OCI-LY7 (cell line): ENCODE measurements around the gene SLC24A4. TPM values are rescaled to one million over a fixed set of nuclear protein-coding genes. Genes with fewer than 3 reads are reported as not detected.

Experiments
- BruUV-seq: library from RNA; stranded (reverse); fragments of 400-500 nt; replicated peaks from 2 replicates; lab custom pipeline; 2021; lab: Mats Ljungman, UMichigan
- CTCF ChIA-PET: fragments of 300-600 bp; sonication (Branson Sonifier 250); formaldehyde crosslinking; loops from one replicate; lab custom pipeline; 2022; ENCODE audit warnings: antibody characterized with exemption; ENCODE audit not compliant: unreplicated experiment; lab: Charles Lee
- POLR2A ChIA-PET: fragments of 300-600 bp; sonication (Branson Sonifier 250); formaldehyde crosslinking; loops from one replicate; lab custom pipeline; 2022; ENCODE audit warnings: antibody characterized with exemption; lab: Charles Lee
- DNase-seq: peaks from one replicate; pipeline ENCODE4 v3.0.0-alpha.2; 2015; ENCODE audit warnings: low spot score
- H2AFZ ChIP-seq: fragments of 200-600 bp; sonication (generic), shearing (Covaris generic); 2 replicates; pipeline ENCODE4 v1.6.1; 2014; ENCODE audit warnings: mild to moderate bottlenecking, antibody characterized with exemption, low read length, moderate library complexity
- H3K27ac ChIP-seq: fragments of 200-600 bp; sonication (generic); 2 replicates; pipeline ENCODE4 v1.5.1; 2014; ENCODE audit warnings: mixed run types, low read depth, mild to moderate bottlenecking, moderate library complexity, low read length, inconsistent platforms; ENCODE audit not compliant: poor library complexity, severe bottlenecking
- H3K36me3 ChIP-seq: fragments of 200-600 bp; sonication (generic); 2 replicates; pipeline ENCODE4 v1.6.1; 2014; ENCODE audit warnings: mild to moderate bottlenecking, antibody characterized with exemption, low read length, moderate library complexity, mixed read lengths; ENCODE audit not compliant: insufficient read depth
- H3K4me1 ChIP-seq: fragments of 200-600 bp; sonication (generic); 2 replicates; pipeline ENCODE4 v1.5.1; 2014; ENCODE audit warnings: mild to moderate bottlenecking, low read length; ENCODE audit not compliant: insufficient read depth, poor library complexity, severe bottlenecking
- H3K4me2 ChIP-seq: fragments of 200-600 bp; sonication (generic); 2 replicates; pipeline ENCODE4 v1.6.1; 2014; ENCODE audit warnings: mild to moderate bottlenecking, low read length
- H3K4me3 ChIP-seq: fragments of 200-600 bp; sonication (generic); 2 replicates; pipeline ENCODE4 v1.5.1; 2014; ENCODE audit warnings: mild to moderate bottlenecking, low read depth, low read length; ENCODE audit not compliant: poor library complexity, severe bottlenecking
- H3K79me2 ChIP-seq: fragments of 200-600 bp; sonication (generic); 2 replicates; pipeline ENCODE4 v1.6.1; 2016; ENCODE audit warnings: low read depth, mild to moderate bottlenecking, low read length, moderate library complexity, mixed read lengths; ENCODE audit not compliant: insufficient read depth
- H3K9me2 ChIP-seq: fragments of 200-600 bp; sonication (generic); 2 replicates; pipeline ENCODE4 v1.6.1; 2016; ENCODE audit warnings: mild to moderate bottlenecking, low read length, mixed read lengths; ENCODE audit not compliant: insufficient read depth
- H3K9me3 ChIP-seq: fragments of 200-600 bp; sonication (generic); 2 replicates; pipeline ENCODE4 v1.6.1; 2014; ENCODE audit warnings: mild to moderate bottlenecking, mixed run types, low read length, mixed read lengths
- H4K20me1 ChIP-seq: fragments of 200-600 bp; sonication (generic); 2 replicates; pipeline ENCODE4 v1.6.1; 2014; ENCODE audit warnings: mild to moderate bottlenecking, antibody characterized with exemption, low read length, moderate library complexity, mixed read lengths; ENCODE audit not compliant: insufficient read depth
- EZH2phosphoT487 ChIP-seq: fragments of 200-600 bp; sonication (generic); IDR thresholded peaks from 2 replicates; pipeline ENCODE4 v1.6.1; 2018; ENCODE audit warnings: low read depth, borderline replicate concordance, mild to moderate bottlenecking, mixed run types, antibody characterized with exemption, low read length, moderate library complexity, mixed read lengths
- intact Hi-C: fragments of 100-400 bp; cut with micrococcal nuclease; formaldehyde crosslinking; loops from one replicate; pipeline ENCODE4 v1.10.0; 2022; ENCODE audit not compliant: unreplicated experiment
- total RNA-seq, 2 experiments: library from RNA; depleted of rRNA in 1 of 2; stranded (reverse); fragments of >200 nt in 1 of 2; shearing (Covaris generic) in 1 of 2; gene quantifications; 2 replicates each; pipeline ENCODE4 v1.2.3, GENCODE V29; 2014 to 2022
- TF ChIP-seq, protein P1 (sequence below): fragments of 200-600 bp; sonication (generic); conservative IDR thresholded peaks from 2 replicates; pipeline ENCODE4 v1.5.1; 2014; ENCODE audit warnings: mild to moderate bottlenecking, antibody characterized with exemption, low read length, moderate library complexity, mixed read lengths

The SLC24A4 gene
- total RNA-seq, 2 experiments from 2014 or later: not detected

DNA sequence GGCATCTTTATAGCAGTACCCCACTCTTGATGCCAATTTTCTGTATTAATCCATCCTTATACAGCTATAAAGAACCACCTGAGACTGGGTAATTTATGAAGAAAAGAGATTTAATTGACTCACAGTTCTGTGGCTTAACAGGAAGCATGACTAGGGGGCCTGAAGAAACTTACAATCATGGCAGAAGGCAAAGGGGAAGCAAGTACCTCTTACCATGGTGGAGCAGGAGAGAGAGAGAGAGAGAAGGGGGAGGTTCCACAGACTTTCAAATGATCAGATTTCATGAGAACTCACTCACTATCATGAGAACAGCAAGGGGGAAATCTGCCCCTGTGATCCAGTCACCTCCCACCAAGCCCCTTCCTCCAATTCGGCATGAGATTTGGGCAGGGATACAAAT, 84.4 kb downstream of the SLC24A4 start:
- no peak overlapping the region for H2AFZ ChIP-seq
- POLR2A ChIA-PET: no interaction called here
- no peak overlapping the region for H3K4me3 ChIP-seq
- no peaks in the 10 kb centered on the region for H4K20me1 ChIP-seq
- no peak for DNase-seq
- H3K36me3 ChIP-seq: no peaks in the 10 kb centered on the region
- H3K27ac ChIP-seq: no peak overlapping the region
- BruUV-seq: no TSS peak
- H3K9me3 ChIP-seq: no peaks in the 10 kb centered on the region
- intact Hi-C loops: no loop called here
- TF ChIP-seq, protein P1, sequence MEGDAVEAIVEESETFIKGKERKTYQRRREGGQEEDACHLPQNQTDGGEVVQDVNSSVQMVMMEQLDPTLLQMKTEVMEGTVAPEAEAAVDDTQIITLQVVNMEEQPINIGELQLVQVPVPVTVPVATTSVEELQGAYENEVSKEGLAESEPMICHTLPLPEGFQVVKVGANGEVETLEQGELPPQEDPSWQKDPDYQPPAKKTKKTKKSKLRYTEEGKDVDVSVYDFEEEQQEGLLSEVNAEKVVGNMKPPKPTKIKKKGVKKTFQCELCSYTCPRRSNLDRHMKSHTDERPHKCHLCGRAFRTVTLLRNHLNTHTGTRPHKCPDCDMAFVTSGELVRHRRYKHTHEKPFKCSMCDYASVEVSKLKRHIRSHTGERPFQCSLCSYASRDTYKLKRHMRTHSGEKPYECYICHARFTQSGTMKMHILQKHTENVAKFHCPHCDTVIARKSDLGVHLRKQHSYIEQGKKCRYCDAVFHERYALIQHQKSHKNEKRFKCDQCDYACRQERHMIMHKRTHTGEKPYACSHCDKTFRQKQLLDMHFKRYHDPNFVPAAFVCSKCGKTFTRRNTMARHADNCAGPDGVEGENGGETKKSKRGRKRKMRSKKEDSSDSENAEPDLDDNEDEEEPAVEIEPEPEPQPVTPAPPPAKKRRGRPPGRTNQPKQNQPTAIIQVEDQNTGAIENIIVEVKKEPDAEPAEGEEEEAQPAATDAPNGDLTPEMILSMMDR: no peak
- no peak for TF ChIP-seq EZH2phosphoT487
- H3K9me2 ChIP-seq: no peaks in the 10 kb centered on the region
- H3K79me2 ChIP-seq: no peaks in the 10 kb centered on the region
- CTCF ChIA-PET: no interaction called here
- no peaks in the 10 kb centered on the region for H3K4me1 ChIP-seq
- no peak overlapping the region for H3K4me2 ChIP-seq

DNA sequence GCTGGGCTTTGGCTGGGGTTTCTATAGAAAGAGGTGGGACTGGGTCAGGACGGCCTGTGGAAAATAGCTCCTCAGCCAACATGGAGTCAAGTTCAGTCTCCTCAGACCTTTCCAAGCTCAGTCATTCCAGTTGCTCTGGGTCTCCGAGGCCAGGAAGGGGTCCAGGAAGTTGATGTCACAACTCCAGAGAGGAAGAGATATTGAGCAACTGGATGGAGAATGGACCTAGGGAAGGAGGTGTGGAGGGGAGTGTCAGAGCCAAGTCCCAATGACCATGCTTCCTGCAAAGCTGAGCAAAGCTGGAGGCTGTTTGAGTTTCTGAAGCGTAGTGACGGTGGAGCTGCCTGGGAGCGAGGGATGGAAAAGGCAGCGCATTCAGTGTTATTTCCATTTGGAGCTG, 86.1 kb downstream of the SLC24A4 start:
- CTCF ChIA-PET: no interaction called here
- H3K79me2 ChIP-seq: no peaks in the 10 kb centered on the region
- POLR2A ChIA-PET: no interaction called here
- H3K4me1 ChIP-seq: no peaks in the 10 kb centered on the region
- intact Hi-C loops: no loop called here
- TF ChIP-seq, protein P1: no peak
- no peak for TF ChIP-seq EZH2phosphoT487
- H2AFZ ChIP-seq: no peak overlapping the region
- no peak overlapping the region for H3K4me2 ChIP-seq
- no peak overlapping the region for H3K4me3 ChIP-seq
- H4K20me1 ChIP-seq: no peaks in the 10 kb centered on the region
- H3K36me3 ChIP-seq: no peaks in the 10 kb centered on the region
- BruUV-seq: no TSS peak
- no peaks in the 10 kb centered on the region for H3K9me2 ChIP-seq
- H3K27ac ChIP-seq: no peak overlapping the region
- no peak for DNase-seq
- H3K9me3 ChIP-seq: no peaks in the 10 kb centered on the region

GRCh38 chr14:92411135-92411534, 88.2 kb downstream of the SLC24A4 start:
- no peaks in the 10 kb centered on the region for H3K9me2 ChIP-seq
- POLR2A ChIA-PET: no interaction called here

More at GRCh38 chr14:92411135-92411534, 88.2 kb downstream of the SLC24A4 start:
- TF ChIP-seq, protein P1: no peak
- no peak for TF ChIP-seq EZH2phosphoT487
- no peak overlapping the region for H3K4me3 ChIP-seq
- H2AFZ ChIP-seq: no peak overlapping the region
- CTCF ChIA-PET: interaction anchor here (0.6 kb wide), 1 partner anchor 1025 kb away, joined by 8 read pairs; no protein-coding TSS in a partner anchor
- H3K9me3 ChIP-seq: no peaks in the 10 kb centered on the region
- no peak overlapping the region for H3K4me2 ChIP-seq
- BruUV-seq: no TSS peak
- no peaks in the 10 kb centered on the region for H3K4me1 ChIP-seq
- H3K27ac ChIP-seq: no peak overlapping the region
- no peaks in the 10 kb centered on the region for H3K36me3 ChIP-seq
- DNase-seq: no peak
- intact Hi-C loops: no loop called here
- no peaks in the 10 kb centered on the region for H4K20me1 ChIP-seq
- H3K79me2 ChIP-seq: no peaks in the 10 kb centered on the region
